HepG2 (cell line): ENCODE measurements around the gene LASP1. TPM values are rescaled to one million over a fixed set of nuclear protein-coding genes. Genes with fewer than 3 reads are reported as not detected.
"Not testable (repeated sequence)": the region's sequence is repeated elsewhere in the genome, so short reads cannot be mapped to it uniquely, and the experiment has no call there.

ENCODE experiments used
- ATAC-seq: fragments of 200-7000 bp; cut with Tn5 transposase; 3 replicates; pipeline ENCODE4 v1.9.1; 2020; ENCODE audit warnings: mild to moderate bottlenecking, moderate library complexity
- BruUV-seq: library from RNA; stranded (reverse); fragments of 400-500 nt; replicated peaks from 2 replicates; lab custom pipeline; 2021; lab: Mats Ljungman, UMichigan
- CTCF ChIA-PET: fragments of 300-600 bp; formaldehyde crosslinking; extraction: SDS; loops from one replicate; lab custom pipeline; 2021; ENCODE audit warnings: low total read pairs, inconsistent platforms, low intra/inter-chr PET ratio; lab: Yijun Ruan, JAX
- POLR2A ChIA-PET: fragments of 350-600 bp; sonication (Branson Sonifier 250); formaldehyde crosslinking; loops from one replicate; lab custom pipeline; 2020; ENCODE audit warnings: antibody characterized with exemption, inconsistent platforms; lab: Yijun Ruan, JAX
- DNase-seq: peaks from one replicate; pipeline ENCODE4 v3.0.0-alpha.2; 2015; ENCODE audit warnings: low spot score
- FAIRE-seq: peaks from 3 replicates; lab custom pipeline; 2011; peaks lifted over from hg19 to GRCh38; lab: Jason Lieb, UNC
- H2AFZ ChIP-seq: one replicate; pipeline ENCODE4 v1.6.1; 2011; ENCODE audit warnings: low read length, inconsistent platforms
- H3K27ac ChIP-seq: fragments of 300-600 bp; 3 replicates; pipeline ENCODE4 v1.8.0; 2011; ENCODE audit warnings: mixed run types, mild to moderate bottlenecking, mixed read lengths, low read length, inconsistent platforms; ENCODE audit not compliant: insufficient read depth; ENCODE audit errors: extremely low read length
- H3K27me3 ChIP-seq, 2 experiments: fragments of 200-600 bp in 1 of 2; 2 replicates in 1 of 2; 3 replicates in 1 of 2; pipeline versions ENCODE4 v1.6.0 to v1.8.0; 2011; ENCODE audit warnings: low read length in 2 of 2, mild to moderate bottlenecking in 2 of 2, moderate library complexity in 2 of 2, inconsistent platforms in 1 of 2; ENCODE audit not compliant: insufficient read depth in 2 of 2, control insufficient read depth in 1 of 2
- H3K36me3 ChIP-seq, 2 experiments: fragments of 200-600 bp in 1 of 2; replicated peaks in 1 of 2; 2 replicates in 1 of 2; 3 replicates in 1 of 2; pipeline versions ENCODE4 v1.5.1 to v1.8.0; 2011; ENCODE audit warnings: low read length in 2 of 2, inconsistent platforms in 1 of 2; ENCODE audit not compliant: insufficient read depth in 2 of 2, control insufficient read depth in 1 of 2
- H3K4me1 ChIP-seq: 2 replicates; pipeline ENCODE4 v1.5.1; 2012; ENCODE audit warnings: low read length, inconsistent platforms; ENCODE audit not compliant: insufficient read depth
- H3K4me2 ChIP-seq: 2 replicates; pipeline ENCODE4 v1.6.0; 2011; ENCODE audit warnings: low read depth, low read length, inconsistent platforms
- H3K4me3 ChIP-seq, 3 experiments: fragments of 200-600 bp in 1 of 3; sonication (generic), shearing (Covaris generic) in 1 of 3; replicated peaks in 1 of 3; 2 replicates each; pipeline ENCODE4 v1.5.1; 2011 to 2016; ENCODE audit warnings: low read length in 3 of 3, inconsistent platforms in 2 of 3, low read depth in 2 of 3, mild to moderate bottlenecking in 2 of 3, control low read depth in 1 of 3, mixed read lengths in 1 of 3; ENCODE audit not compliant: insufficient read depth in 1 of 3
- H3K79me2 ChIP-seq: one replicate; pipeline ENCODE4 v1.6.1; 2011; ENCODE audit warnings: low read length, inconsistent platforms; ENCODE audit not compliant: insufficient read depth
- H3K9ac ChIP-seq: 2 replicates; pipeline ENCODE4 v1.6.0; 2011; ENCODE audit warnings: mild to moderate bottlenecking, low read depth, low read length, inconsistent platforms; ENCODE audit not compliant: insufficient read depth
- H3K9me3 ChIP-seq: 2 replicates; pipeline ENCODE4 v1.5.1; 2012; ENCODE audit warnings: mild to moderate bottlenecking, low read length
- H4K20me1 ChIP-seq: 2 replicates; pipeline ENCODE4 v1.6.0; 2011; ENCODE audit warnings: inconsistent platforms, mild to moderate bottlenecking, low read length, moderate library complexity; ENCODE audit not compliant: insufficient read depth
- CEBPB ChIP-seq: IDR thresholded peaks from 2 replicates; pipeline ENCODE4 v1.6.1; 2011; ENCODE audit warnings: low read depth, low read length, improper control_type of control experiment, borderline replicate concordance
- DDIT3 ChIP-seq: sonication (generic); formaldehyde crosslinking; IDR thresholded peaks from 2 replicates; pipeline ENCODE4 v1.4.0; 2020; ENCODE audit warnings: mild to moderate bottlenecking, missing genetic modification reagents
- EED ChIP-seq: sonication (generic); formaldehyde crosslinking; IDR thresholded peaks from 2 replicates; pipeline ENCODE4 v1.5.0; 2020; ENCODE audit warnings: mild to moderate bottlenecking, missing genetic modification reagents
- NR2F1 ChIP-seq, 2 experiments: fragments of 450-650 bp in 1 of 2; formaldehyde crosslinking in 1 of 2; IDR thresholded peaks; 2 replicates each; pipeline versions ENCODE4 v1.5.0 to v1.6.1; 2016 to 2020; ENCODE audit warnings: mild to moderate bottlenecking in 1 of 2, missing compliant biosample characterization in 1 of 2, missing genetic modification reagents in 1 of 2, moderate library complexity in 1 of 2
- TBX2 ChIP-seq: sonication (generic); formaldehyde crosslinking; IDR thresholded peaks from 2 replicates; pipeline ENCODE4 v1.5.0; 2020; ENCODE audit warnings: missing genetic modification reagents, mild to moderate bottlenecking, borderline replicate concordance
- ZBTB39 ChIP-seq: sonication (generic); formaldehyde crosslinking; IDR thresholded peaks from 2 replicates; pipeline ENCODE4 v1.5.0; 2020; ENCODE audit warnings: missing genetic modification reagents
- ZNF143 ChIP-seq: sonication (generic); formaldehyde crosslinking; IDR thresholded peaks from 2 replicates; pipeline ENCODE4 v1.4.0; 2020; ENCODE audit warnings: missing genetic modification reagents
- ZNF33B ChIP-seq: sonication (generic); formaldehyde crosslinking; IDR thresholded peaks from 2 replicates; pipeline ENCODE4 v1.5.1; 2020; ENCODE audit warnings: mild to moderate bottlenecking, missing genetic modification reagents
- ZNF83 ChIP-seq: sonication (generic); formaldehyde crosslinking; IDR thresholded peaks from 2 replicates; pipeline ENCODE4 v1.4.0; 2020; ENCODE audit warnings: missing genetic modification reagents, mild to moderate bottlenecking, borderline replicate concordance
- WGBS: methylation state at CpG from one replicate; pipeline ENCODE4 v1.1.6; 2017; ENCODE audit warnings: low lambda C conversion rate; 5-methylcytosine and 5-hydroxymethylcytosine counted together
- in situ Hi-C: cut with HindIII; loops from 2 replicates; pipeline ENCODE4 v1.10.0; 2017; ENCODE audit warnings: low pct_unique_long_range_greater_than_20kb; ENCODE audit not compliant: extremely low pct_ligation_motif_present
- intact Hi-C: fragments of 100-400 bp; cut with micrococcal nuclease; formaldehyde crosslinking; loops from one replicate; pipeline ENCODE4 v1.10.0; 2022; ENCODE audit not compliant: unreplicated experiment
- polyA plus RNA-seq, 8 experiments: library from polyadenylated mRNA; depleted of rRNA in 3 of 8; stranded (reverse) in 7 of 8; unstranded in 1 of 8; fragments of >200 nt; fragmentation: Illumina TruSeq in 4 of 8; extraction: Trizol in 4 of 8; gene quantifications; 2 replicates each; pipeline versions ENCODE4 v1.2.1 to v1.2.3, GENCODE V29; 2011 to 2016; ENCODE audit warnings: low read depth in 4 of 8, missing spikeins in 1 of 8, mixed read lengths in 1 of 8; ENCODE audit not compliant: insufficient read depth in 1 of 8
- total RNA-seq, 5 experiments: library from RNA; depleted of rRNA; stranded (reverse); fragments of >200 nt; fragmentation: Illumina TruSeq; extraction: Trizol; gene quantifications; 2 replicates each; pipeline ENCODE4 v1.2.3, GENCODE V29; 2016; ENCODE audit warnings: low read depth in 1 of 5

LASP1 gene
- total and polyA plus RNA-seq, 2 of the 13 experiments (the other 11 are each of a cell fraction or from before 2014, with no cell fraction given), result 70.1 to 97.0 TPM

GRCh38 chr17:38943607-38944006, 73.7 kb downstream of the LASP1 start:
- intact Hi-C loops (no loop called here), in situ Hi-C loops (no loop called here)
- Histone ChIP-seq H3K4me1 (0 out of 2 replicates have a peak, but pooled peaks cover 4% of the 10 kb centered on the region), H4K20me1 (no peaks in the 10 kb centered on the region), H3K4me3 (no peak overlapping the region), H3K9me3 (no peaks in the 10 kb centered on the region), H3K4me2 (no peak overlapping the region; the same call in 1 of the 2 replicates), H3K9ac (no peak overlapping the region), H3K79me2 (no peaks in the 10 kb centered on the region), H3K36me3 (no peaks in the 10 kb centered on the region), H3K27ac (no peak overlapping the region), H2AFZ (no peak overlapping the region), H3K27me3 (no peaks in the 10 kb centered on the region)
- no peak for FAIRE-seq
- WGBS, result 47% methylated on average over 8 of the region's 8 CpGs
- no peak for DNase-seq
- ChIA-PET CTCF (no interaction called here), POLR2A (no interaction called here)
- no peak for ATAC-seq
- BruUV-seq, result no TSS peak
- peak; percentile 45; the same call in 1 of the 2 replicates for TF ChIP-seq CEBPB
- no peak for TF ChIP-seq NR2F1 (CRISPR knock-in tag; IDR thresholded peaks at IDR 0.05)

GRCh38 chr17:38947189-38947588, 77.3 kb downstream of the LASP1 start:
- no peak overlapping the region for H3K27ac ChIP-seq
- no peak overlapping the region for H2AFZ ChIP-seq
- in situ Hi-C loops, result no loop called here
- FAIRE-seq, result peak; percentile 12
- H3K4me2 ChIP-seq, result no peak overlapping the region
- no peak overlapping the region for H3K9ac ChIP-seq
- H3K4me3 ChIP-seq, result no peak overlapping the region
- CTCF ChIA-PET, result no interaction called here
- POLR2A ChIA-PET, result no interaction called here
- DNase-seq, result no peak
- 22% methylated on average over 2 of the region's 2 CpGs for WGBS
- BruUV-seq, result no TSS peak
- no peak for ATAC-seq
- H3K36me3 ChIP-seq, result no peaks in the 10 kb centered on the region
- TF ChIP-seq DDIT3 (CRISPR knock-in tag) (no peak), ZBTB39 (CRISPR knock-in tag) (no peak), EED (CRISPR knock-in tag) (no peak), ZNF33B (CRISPR knock-in tag) (no peak), ZNF83 (CRISPR knock-in tag) (no peak), ZNF143 (no peak), TBX2 (CRISPR knock-in tag) (no peak)
- H3K9me3 ChIP-seq, result no peaks in the 10 kb centered on the region
- no peaks in the 10 kb centered on the region for H3K79me2 ChIP-seq
- H4K20me1 ChIP-seq, result no peaks in the 10 kb centered on the region
- intact Hi-C loops, result no loop called here
- 0 out of 2 replicates have a peak, but pooled peaks cover 4% of the 10 kb centered on the region for H3K4me1 ChIP-seq
- no peaks in the 10 kb centered on the region for H3K27me3 ChIP-seq

- H3K4me1 ChIP-seq, H4K20me1 ChIP-seq, H3K79me2 ChIP-seq, H3K27me3 ChIP-seq, ATAC-seq, H3K4me2 ChIP-seq, H3K9ac ChIP-seq, H3K27ac ChIP-seq, intact Hi-C loops, POLR2A ChIA-PET, DNase-seq, in situ Hi-C loops, H2AFZ ChIP-seq, FAIRE-seq, H3K4me3 ChIP-seq, CTCF ChIA-PET, H3K9me3 ChIP-seq, BruUV-seq, H3K36me3 ChIP-seq: not testable (repeated sequence)
- 54% methylated on average over 7 of the region's 7 CpGs for WGBS
These were observed 83.9 kb downstream of the LASP1 start for GRCh38 chr17:38953800-38954199.
